ENCODE measurements around the gene NSUN2.

The NSUN2 gene

DNA sequence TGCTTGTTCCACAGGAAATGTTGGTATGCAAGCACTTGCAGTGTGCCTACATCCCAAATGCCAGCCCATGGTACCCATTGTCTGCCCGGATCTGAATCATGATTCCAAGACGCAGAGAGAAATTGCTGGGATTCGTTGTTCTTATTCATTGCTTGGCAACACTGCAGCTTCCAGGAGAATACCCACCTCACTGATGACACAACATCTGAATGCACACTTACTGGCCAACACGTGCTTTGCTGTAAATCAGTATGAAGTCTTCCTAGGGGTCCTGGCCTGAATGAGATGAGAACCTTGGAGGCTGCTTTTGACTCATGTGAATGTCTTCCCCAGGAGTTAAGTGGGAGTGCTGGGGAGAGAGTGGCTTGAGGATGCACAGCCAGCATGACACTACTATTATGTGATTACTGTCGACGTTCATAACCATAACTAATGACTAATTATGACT, 12.0 kb upstream of the NSUN2 start:
- DNase-seq (ENCODE audit: low read depth): no peak

DNA sequence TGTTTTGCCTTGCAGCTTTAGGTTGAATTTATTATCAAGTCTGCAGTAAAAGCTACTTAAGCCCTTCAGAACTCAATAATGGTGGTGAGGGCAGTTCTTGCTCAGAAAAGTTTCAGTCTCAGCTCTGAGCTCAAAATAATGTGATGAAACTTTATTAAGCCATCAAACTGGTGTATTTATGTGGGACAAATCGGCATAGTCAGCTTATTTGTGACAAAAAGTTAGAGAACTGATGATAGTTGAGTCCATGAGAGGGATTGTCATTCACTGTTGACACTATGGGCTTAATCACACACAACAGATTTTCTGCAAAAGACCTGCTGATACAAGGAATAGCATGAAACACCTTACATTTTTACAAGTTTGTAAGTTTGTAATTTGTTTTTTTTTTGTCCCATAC, 9.8 kb upstream of the NSUN2 start:
- no peak for DNase-seq (ENCODE audit: low read depth)

DNA sequence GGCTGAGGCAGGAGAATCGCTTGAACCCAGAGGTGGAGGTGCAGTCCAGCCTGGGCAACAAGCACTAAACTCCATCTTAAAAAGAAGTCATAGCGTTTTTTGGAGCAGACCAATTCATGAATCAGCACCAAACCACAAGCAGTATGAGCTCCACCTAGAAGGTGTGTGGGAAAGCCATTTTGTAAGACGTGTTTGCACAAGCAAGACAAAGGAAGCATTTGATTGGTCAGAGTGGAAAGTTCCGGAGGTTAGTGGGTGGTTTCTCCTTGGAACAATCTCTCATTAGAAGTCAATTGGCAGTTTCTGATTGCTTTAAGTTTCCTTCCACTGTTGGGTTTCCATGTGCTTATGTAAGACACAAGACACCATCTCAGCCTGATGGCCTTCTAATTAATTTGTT, 5.4 kb upstream of the NSUN2 start:
- DNase-seq (ENCODE audit: low read depth): no peak

DNA sequence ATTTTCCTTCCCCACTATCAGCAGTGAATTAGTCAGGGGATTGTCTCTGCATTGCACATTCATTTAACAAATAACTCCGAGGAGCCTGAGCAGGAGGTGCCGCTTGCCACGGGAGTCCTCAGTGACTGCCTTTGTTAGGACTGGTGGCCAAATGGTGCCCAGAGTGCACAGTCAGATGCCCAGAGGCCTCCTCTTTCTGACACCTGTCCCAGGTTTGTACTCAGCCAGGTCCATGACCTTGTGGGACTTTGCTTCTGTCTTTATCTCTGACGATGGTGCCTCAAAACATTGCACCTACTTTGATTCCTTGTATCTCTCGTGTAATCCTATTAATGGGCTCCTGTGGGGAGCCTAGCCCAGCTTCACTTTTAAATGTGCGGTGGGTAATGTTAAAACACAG, 4.7 kb upstream of the NSUN2 start:
- no peak for DNase-seq (ENCODE audit: low read depth)

DNA sequence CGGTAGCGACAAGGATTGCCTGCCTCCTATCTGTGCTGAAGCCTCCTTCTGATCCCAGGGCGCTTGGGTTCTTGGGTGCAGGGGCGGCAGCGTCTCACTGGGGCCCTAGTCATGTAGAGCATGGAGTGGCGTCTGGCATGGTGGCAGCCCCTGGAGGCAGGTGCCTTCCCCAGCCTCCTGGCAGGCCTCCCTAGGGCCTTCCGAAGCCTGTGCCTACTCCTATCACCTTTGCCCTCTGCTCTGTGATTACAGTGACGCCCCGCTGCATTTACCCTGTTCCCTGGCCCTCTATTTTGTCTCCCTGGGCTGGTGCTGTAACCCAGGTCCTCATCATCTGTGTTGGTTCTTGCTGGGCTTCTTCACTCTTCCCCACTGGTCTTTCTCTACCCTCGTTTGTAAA, 4.2 kb upstream of the NSUN2 start:
- DNase-seq (ENCODE audit: low read depth): no peak

DNA sequence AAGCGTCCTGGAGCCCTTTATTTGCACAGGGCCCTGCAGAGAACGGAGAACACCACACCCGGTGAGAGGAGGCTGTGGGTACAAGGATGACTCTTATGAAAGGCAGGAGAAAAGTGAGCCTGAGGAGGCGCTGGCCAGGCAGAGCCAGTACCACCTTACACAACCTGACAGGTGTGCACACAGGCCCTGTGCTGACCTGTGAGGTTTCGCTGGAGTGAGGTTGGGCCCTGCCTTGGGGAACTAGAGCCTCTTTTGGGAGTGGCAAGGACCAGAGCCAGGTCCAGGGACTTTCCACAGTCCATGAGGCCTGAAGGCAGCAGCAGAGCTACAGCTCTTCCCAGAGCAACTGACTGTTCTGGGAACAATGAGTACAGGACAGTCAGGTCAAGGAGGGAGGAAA, 3.4 kb upstream of the NSUN2 start:
- DNase-seq (ENCODE audit: low read depth): no peak

DNA sequence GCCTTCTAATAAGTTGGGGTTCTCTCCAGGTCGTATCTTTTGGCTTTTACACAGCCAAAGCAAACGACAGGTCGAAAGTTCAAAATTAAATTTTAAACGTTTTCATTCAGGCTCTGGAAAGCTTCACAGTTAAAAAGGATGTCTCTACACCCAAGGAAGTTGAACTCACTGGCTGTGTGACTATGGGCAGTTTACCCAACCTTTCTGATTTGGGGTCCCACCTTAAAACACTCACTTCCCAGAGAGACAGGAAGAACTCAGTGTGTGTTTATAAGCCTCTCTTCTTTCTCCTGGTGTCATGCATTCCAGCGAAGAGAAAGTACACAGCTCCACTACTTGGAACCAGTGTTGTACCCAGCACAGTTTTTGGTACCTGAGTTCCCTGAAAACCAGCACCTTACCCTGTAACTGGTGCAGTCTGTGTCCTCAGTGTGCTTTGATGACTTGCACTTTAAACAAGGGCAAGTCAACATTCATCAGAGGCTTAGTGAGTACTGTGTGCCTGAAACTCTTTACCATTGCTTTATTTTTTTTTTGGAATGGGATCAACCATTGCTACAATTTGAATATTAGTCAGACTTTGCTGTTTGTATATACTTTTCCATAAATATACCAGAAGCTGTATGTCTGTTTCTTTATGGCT, 2.1 kb upstream of the NSUN2 start:
- no peak for DNase-seq (ENCODE audit: low read depth)

DNA sequence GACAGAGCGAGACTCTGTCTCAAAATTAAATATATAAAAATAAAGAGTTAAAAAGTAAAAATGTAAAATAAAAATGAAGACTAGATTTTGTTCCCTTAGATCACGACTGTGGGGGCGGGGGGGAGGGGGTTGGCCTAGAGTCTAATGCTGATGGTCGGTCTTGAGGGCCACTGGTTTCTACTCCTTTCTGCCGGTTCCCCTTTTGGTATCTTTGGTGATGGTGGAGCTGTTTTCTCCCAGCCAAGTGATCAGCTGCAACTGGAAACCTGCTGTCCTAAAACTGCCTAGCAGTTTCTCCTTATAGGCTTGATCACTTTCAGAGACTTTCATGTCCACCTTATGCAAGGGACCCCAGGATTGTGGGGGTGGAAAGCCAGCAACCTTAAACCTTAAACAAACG, 1.5 kb upstream of the NSUN2 start:
- no peak for DNase-seq (ENCODE audit: low read depth)

DNA sequence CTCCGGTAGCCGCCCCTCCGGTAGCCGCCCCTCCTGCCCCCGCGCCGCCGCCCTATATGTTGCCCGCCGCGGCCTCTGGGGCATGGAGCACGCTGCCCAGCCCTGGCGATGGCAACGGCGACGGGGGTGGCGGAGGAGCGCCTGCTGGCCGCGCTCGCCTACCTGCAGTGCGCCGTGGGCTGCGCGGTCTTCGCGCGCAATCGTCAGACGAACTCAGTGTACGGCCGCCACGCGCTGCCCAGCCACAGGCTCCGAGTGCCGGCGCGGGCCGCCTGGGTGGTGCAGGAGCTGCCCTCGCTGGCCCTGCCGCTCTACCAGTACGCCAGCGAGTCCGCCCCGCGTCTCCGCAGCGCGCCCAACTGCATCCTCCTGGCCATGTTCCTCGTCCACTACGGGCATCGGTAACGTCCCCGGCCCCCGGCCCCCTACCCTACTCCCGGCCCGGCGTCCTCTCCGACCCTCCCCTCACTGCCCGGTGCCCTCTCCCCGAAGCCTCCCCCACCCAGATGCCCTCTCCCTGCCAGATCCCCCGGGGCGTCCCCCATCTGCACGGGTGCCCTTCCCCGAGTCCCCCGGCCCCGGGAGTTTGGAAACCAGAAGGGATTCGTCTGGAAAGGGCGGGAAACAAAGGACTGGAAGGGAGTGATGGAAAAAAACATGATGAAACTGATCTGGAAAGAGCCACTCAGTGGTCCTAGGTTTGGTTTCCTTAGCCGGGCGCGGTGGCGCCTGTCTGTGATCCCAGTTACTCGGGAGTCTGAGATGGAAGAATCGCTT, 813 bp upstream of the NSUN2 start:
- DNase-seq (ENCODE audit: low read depth): no peak

DNA sequence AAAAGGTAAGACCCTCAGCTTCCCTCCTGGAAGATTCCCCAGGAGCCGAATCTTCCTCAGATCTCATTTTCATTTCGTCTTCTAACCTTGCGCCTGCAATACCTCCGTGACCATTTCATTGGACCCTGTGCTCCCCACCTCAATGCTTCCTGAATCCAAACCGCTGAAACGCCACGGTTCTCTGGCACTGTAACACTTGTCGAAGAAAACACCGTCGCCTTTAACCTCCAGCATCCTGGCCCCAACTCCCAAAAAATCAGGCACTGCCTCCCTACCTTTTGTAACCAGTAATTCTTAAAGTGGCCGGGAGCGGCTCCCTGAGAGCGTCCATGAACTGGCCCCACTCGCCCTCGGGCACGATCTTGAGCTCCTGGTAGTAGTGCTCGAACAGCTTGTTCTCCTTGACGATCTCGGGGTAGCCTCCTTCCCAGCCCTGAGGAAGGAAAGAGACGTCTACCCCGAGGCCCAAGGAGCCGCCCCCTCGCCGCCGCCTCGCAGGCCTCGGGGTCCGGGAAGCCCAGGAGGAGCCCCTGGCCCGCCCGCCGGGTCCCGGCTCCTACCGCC, 438 bp downstream of the NSUN2 start:
- no peak for DNase-seq (ENCODE audit: low read depth)

DNA sequence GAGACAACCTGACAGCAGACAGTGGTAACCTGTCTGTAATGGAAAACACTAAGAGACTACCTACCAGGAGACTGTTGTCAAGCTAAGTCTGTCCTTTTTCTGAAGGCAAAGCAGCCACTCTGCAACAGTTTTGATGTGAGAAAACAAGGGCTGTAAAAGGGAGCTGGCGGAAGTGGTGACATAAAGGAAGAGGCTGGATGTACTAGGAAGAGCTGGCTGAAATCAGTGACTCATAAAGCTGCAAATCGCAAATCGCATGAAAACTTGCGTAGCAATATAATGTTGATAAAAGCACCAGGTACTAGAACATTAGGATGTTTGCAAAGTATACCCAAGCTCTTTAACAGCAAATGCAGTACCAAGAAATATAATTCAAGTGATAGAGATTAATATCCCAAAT, 1.4 kb downstream of the NSUN2 start:
- no peak for DNase-seq (ENCODE audit: low read depth)

DNA sequence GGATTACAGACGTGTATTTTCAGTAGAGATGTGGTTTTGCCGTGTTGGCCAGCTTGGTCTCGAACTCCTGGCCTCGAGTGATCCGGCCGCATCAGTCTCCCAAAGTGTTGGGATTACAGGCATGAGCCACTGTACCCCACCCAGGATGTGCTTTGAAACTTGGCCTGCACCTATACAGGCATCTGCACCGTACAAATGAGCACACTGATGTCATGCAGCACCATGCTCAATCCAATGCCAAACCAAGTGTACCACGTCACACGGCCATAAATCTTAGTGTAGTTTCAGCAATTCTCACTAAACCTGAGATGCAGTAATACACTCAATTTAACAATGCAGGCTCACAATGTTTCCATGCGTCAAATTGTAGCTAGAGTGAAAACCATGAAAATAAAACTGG, 6.3 kb downstream of the NSUN2 start:
- no peak for DNase-seq (ENCODE audit: low read depth)

DNA sequence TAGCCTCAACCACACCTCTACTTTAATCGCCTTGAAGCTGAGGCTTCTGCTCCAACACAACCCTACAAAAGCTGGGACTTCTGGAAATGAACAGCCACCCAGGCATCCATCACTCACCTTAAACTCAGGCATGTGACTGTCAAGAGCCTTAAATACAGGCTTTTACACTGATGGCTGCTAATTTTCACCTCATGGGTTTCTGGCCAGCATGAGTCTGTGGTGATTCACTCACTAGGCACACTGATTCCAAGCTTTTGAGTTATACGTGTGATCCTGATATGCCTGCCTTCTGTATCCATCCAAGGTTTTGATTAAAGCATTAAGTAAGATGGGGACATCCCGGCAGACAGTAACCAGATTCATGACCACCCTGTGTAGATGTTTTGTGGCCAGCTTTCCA, 8.9 kb downstream of the NSUN2 start:
- no peak for DNase-seq (ENCODE audit: low read depth)

DNA sequence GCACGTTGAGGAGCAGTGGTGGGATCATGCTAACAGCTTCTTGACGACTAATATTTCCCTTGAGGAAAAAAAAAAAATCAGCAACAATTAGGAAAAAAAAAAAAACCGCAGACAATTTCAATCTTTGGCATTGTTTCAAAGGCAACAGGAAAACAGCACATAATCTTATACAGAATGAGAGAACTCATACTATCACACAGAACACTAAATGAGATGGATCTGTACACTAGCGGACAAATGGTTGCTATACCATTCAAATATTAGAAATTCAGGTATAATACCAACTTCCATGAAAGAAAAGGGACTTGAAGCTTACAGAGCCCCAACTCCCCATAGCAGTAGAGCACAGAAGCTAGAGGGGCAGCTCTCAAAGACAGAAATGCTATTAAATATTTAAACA, 9.6 kb downstream of the NSUN2 start:
- no peak for DNase-seq (ENCODE audit: low read depth)

DNA sequence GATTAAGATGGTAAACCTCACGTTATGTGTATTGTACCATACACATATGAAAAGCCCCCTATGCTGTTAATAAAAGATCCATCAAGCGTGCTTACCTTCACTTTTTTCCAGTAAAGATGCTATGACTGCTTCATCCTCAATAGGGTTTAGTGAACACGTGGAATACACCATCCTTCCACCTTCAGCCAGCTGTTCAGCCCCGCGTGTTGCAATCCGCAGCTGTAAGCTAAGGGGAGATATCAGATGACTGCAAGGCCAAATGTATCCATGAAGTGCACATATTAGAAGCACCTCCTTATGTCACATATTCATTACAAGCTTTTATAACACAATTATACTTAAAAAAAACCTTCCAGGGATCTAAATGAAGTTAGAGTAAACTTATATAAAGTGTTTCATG, 16.2 kb downstream of the NSUN2 start:
- no peak for DNase-seq (ENCODE audit: low read depth)

DNA sequence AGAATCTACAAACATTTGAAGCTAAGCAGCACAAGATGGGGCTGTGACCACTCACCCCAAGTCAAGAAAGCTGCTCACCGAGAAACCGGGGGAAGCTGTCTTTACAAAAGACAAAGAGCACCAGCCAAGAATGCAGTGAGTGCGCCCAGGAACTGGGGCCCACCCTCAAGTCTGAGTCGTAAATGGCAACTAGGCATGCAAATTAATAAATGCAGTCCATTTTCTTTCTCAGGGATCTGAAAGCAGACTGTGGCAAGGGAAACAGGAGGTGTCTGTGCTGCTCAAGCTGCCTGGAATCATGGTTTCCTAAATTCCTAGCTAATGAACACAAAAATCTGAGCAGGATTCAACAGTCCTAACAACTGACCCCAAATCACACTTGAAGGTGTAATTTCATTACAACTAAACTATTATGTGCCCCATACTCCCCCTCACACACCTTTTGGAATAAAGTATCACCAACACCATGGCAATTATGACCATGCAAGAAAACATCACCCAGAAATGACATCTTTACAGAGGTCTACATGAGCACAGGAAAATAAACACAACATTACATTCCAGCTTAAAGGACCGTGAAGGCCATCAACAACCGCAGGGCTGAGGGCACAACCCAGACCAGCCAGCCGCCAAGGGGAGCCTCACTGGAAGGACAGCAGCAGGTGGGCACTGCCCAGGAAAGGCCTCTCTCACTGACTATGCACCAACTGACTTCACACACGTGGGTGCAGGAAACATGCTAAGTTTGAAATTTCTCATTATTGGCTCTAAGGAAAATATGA, 17.6 kb downstream of the NSUN2 start:
- no peak for DNase-seq (ENCODE audit: low read depth)

DNA sequence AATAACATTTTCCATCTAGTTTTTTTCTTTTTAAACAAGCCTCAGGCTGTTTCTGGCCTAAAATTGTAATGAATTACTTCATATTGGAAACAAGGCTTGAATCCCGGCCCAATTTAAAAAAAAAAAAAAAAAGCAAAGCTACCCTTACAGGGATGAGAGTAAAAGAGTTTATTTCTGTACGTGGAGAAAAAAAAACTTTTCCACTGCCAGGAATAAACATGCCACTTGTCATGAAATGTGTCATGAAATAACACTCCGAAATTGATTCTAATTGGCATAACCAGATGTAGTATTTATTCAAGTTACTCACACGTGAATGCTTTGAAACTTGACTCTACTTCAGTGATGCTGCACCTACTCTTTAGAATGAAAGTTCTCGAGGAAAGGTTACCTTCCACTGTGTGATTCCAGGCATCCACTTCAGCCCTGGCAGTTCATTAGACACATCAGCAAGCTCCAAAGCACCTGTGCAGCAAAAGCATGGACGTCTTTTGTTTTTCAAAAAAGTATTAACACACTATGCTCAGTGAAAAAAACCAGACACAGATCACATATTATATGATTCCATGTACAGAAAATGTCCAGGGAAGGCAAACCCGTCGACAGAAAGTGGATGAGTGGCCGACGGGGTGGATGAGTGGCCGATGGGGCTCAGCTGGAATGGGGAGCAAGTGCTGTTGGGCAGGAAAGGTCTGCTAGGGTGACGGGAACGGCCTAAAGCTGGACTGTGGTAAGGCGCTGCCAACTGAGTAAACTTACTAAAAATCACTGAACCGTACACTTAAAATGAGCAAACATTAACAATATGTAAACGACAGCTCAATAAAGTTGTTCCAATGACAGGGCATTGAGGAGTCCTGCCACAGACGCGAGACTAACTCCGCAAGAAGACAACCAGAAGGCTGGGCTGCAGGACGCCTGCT, 21.2 kb downstream of the NSUN2 start:
- DNase-seq (ENCODE audit: low read depth): no peak

DNA sequence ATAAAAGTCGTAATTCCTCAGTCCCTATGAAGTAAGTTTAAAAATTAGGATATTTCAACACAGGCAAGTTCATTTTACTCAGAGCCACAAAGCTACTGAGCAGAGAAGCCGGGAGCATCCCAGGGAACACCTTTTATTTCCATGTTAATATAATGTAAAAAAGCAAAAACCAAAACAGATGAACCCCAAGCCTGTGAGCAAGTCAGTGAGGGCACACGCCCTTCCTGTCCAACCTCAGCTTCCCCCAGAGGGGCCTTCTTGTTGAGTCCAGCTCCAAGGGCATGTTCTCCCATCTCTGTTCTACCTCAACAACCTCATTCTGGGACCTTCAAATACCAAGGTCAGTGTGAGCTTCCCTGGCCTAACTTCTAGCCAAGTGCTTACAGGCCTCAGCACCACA, 24.8 kb downstream of the NSUN2 start:
- DNase-seq (ENCODE audit: low read depth): no peak

DNA sequence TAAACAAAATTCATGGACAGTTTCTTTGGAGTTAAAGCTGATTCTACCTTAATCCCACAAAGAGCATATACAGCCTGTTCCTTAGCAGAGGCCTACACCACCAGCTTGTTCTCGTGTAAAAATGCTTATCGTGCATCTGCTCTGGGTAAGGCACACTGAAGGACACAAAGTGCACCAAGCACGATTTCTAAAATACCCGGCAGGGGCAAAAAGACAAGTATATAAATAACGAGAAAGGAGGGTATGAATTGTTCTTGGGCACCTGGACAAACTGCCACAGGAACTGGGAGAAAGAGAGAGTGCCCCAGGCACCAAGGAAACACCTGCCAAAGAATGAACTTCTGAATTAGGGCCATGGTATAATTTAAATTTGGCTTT, 25.3 kb downstream of the NSUN2 start:
- no peak for DNase-seq (ENCODE audit: low read depth)

DNA sequence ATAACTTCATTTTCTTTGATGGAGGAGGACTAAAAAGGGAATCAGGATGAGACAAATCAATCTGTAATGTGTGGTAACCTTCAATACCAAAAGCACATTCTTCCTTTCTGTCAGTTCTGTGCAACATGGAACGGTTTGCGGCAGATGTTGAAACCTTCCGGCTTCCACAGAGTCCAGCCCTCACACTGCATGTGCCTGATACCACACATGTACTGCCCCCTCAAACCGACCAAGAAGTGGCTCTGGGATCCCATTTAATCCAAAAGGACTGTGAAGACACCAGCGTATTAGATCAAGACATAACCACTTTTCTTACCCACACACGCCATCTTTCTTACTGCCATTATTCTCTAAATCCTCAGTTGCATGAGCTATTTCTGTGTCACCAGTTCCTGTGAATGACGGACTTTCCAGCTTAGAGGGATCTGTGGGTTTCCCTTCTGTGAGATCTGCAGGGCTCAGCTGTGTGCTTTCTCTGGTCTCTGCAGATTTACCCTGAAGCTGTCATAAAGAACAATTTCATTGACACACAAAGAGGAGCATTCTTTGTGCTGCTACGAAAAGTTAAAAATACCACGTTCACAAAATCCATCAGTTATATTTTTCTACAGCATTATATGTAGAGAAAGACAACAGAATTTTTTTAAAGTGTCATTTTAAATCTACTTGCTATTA, 25.8 kb downstream of the NSUN2 start:
- no peak for DNase-seq (ENCODE audit: low read depth)

DNA sequence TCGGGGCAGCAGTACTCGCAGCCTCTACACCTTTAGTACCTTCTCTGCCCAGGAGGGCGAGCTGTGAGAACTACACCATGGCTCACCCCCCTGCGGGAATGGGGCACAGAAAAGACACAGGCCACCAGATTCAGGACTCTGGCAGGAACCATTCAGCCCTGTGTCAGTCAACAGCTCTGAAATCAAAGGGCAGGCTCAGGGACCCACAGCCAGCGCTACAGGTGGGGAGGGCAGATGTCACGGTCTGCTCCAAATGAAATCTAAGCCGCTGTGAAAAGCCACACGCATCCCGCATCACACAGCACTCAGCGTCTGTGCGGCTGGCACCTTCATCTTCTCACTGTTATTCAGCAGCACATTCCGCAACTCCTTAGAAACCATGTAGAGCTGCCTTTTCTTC, 27.9 kb downstream of the NSUN2 start:
- DNase-seq (ENCODE audit: low read depth): no peak
